ENCODE data around the gene PRKG1.
"Not testable (repeated sequence)": the region's sequence is repeated elsewhere in the genome, so short reads cannot be mapped to it uniquely, and the experiment has no call there.

The PRKG1 gene

GRCh38 chr10:52213321-52213752, 1139.0 kb downstream of the PRKG1 start:
- Mint-ChIP-seq H3K4me3 (no peak overlapping the region), H3K4me1 (ENCODE audit: low read depth) (peaks cover 13% of the 10 kb centered on the region), H3K36me3 (ENCODE audit: low read depth) (no peaks in the 10 kb centered on the region), H3K27me3 (no peaks in the 10 kb centered on the region), H3K9me3 (no peaks in the 10 kb centered on the region), H3K27ac (peak overlapping the region; percentile 23)

DNA sequence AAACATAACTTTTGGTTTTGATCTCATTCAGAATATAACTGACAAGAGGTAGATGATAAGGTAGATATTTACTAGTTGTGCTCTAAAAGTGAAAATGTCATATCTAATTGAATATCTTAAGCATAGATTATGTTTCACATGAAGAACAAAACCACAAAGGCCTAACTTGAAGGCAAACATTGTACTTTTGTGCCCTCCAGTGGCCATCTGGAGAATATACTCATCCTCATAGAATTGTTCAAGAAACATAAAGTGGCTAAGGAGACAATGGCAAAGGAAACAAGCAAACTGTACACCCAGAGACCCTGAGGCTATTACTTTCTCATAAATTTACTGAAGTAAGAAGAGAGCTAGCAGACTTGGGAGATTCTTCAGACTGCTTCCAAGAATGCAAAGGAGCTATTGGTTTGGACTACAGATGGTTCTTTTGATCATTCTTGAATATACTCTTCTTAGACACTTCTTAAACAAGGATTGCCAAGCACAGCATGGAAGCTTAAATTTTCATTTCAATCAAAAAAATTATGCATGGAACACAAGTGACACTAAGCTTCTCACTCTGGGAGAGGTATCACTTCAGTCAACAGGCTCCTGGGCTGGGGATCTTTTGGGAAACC, 1141.6 kb downstream of the PRKG1 start:
- H3K27ac Mint-ChIP-seq, result no peak overlapping the region
- peaks cover 13% of the 10 kb centered on the region for H3K4me1 Mint-ChIP-seq (ENCODE audit: low read depth)
- H3K9me3 Mint-ChIP-seq, result no peaks in the 10 kb centered on the region
- H3K27me3 Mint-ChIP-seq, result no peaks in the 10 kb centered on the region
- no peak overlapping the region for H3K4me3 Mint-ChIP-seq
- H3K36me3 Mint-ChIP-seq (ENCODE audit: low read depth), result no peaks in the 10 kb centered on the region

- Mint-ChIP-seq H3K4me3 (no peak overlapping the region), H3K27me3 (no peaks in the 10 kb centered on the region)
Observed at GRCh38 chr10:52216852-52217251, 1142.6 kb downstream of the PRKG1 start.

GRCh38 chr10:52217531-52217930, 1143.2 kb downstream of the PRKG1 start:
- no peaks in the 10 kb centered on the region for H3K27me3 Mint-ChIP-seq
- no peaks in the 10 kb centered on the region for H3K9me3 Mint-ChIP-seq
- no peaks in the 10 kb centered on the region for H3K36me3 Mint-ChIP-seq (ENCODE audit: low read depth)
- no peak overlapping the region for H3K4me3 Mint-ChIP-seq
- no peak overlapping the region for H3K27ac Mint-ChIP-seq
- peaks cover 13% of the 10 kb centered on the region for H3K4me1 Mint-ChIP-seq (ENCODE audit: low read depth)

More at GRCh38 chr10:52216852-52217251, 1142.6 kb downstream of the PRKG1 start:
- Mint-ChIP-seq H3K4me1 (ENCODE audit: low read depth) (peaks cover 13% of the 10 kb centered on the region), H3K36me3 (ENCODE audit: low read depth) (no peaks in the 10 kb centered on the region), H3K9me3 (no peaks in the 10 kb centered on the region), H3K27ac (no peak overlapping the region)

DNA sequence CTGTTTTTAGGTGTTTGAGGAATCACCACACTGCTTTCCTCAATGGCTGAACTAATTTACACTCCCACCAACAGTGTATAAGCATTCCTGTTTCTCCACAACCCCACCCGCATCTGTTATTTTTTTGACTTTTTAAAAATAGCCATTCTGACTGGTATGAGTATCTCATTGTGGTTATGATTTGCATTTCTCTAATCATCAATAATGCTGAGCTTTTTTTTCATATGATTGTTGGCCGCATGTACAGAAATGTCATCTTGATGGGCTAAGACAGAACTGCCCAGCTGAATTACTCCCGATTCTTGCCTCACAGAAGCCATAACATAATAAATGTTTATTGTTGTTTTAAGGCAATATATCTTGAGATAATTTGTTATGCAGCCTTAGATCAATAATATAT, 1146.7 kb downstream of the PRKG1 start:
- no peak overlapping the region for H3K4me3 Mint-ChIP-seq

DNA sequence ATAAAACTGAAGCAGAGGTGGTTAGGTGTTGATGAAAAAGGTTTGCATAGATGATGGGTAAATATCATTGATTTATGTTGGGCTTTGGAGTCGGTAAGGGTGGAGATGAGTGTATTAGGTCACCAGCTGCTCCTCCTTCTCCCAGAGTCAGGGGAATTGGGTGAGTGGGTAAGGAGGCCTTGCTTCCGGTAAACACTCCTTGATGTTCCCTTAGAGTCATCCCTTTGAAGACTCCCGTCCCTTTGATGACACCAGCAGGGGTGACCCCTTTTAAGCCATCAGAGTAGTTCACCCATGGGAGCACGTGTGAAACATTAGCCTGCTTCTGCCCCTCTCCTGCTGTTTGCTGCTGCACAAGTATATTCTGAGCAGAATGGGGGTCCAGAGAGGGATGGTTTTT, 1147.6 kb downstream of the PRKG1 start:
- no peaks in the 10 kb centered on the region for H3K27me3 Mint-ChIP-seq
- no peak overlapping the region for H3K27ac Mint-ChIP-seq
- no peaks in the 10 kb centered on the region for H3K36me3 Mint-ChIP-seq (ENCODE audit: low read depth)
- H3K9me3 Mint-ChIP-seq, result no peaks in the 10 kb centered on the region
- H3K4me3 Mint-ChIP-seq, result no peak overlapping the region
- H3K4me1 Mint-ChIP-seq (ENCODE audit: low read depth), result peaks cover 1% of the 10 kb centered on the region

More for the DNA sequence above, 1146.7 kb downstream of the PRKG1 start:
- H3K27me3 Mint-ChIP-seq, result no peaks in the 10 kb centered on the region
- no peaks in the 10 kb centered on the region for H3K9me3 Mint-ChIP-seq
- H3K4me1 Mint-ChIP-seq (ENCODE audit: low read depth), result peaks cover 10% of the 10 kb centered on the region
- H3K27ac Mint-ChIP-seq, result no peak overlapping the region
- no peaks in the 10 kb centered on the region for H3K36me3 Mint-ChIP-seq (ENCODE audit: low read depth)

- Mint-ChIP-seq H3K4me1 (ENCODE audit: low read depth) (no peaks in the 10 kb centered on the region), H3K36me3 (ENCODE audit: low read depth) (no peaks in the 10 kb centered on the region), H3K4me3 (no peak overlapping the region), H3K27me3 (no peaks in the 10 kb centered on the region), H3K9me3 (no peaks in the 10 kb centered on the region), H3K27ac (no peak overlapping the region)
Observed at GRCh38 chr10:52226197-52226847, 1152.0 kb downstream of the PRKG1 start.

DNA sequence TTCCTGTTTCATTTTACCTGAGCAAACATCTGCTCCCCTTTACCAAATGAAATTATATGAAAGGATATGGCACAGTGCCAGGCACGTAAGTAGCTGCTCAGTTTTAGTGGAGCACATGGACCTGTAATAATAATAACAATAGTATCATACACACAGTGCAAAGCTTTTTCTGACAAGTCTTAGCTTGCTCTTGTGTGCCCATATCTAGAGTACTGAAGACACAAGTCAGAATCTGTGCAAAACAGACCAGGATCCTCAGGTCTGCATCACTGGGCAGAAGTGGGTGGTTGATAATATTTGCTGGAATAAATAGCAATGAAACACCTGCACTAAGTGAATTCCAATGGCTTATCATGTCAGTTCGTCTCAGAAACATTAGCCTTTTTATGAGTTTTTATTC, 1154.3 kb downstream of the PRKG1 start:
- H3K36me3 Mint-ChIP-seq (ENCODE audit: low read depth), result no peaks in the 10 kb centered on the region
- no peaks in the 10 kb centered on the region for H3K27me3 Mint-ChIP-seq
- no peak overlapping the region for H3K27ac Mint-ChIP-seq
- H3K9me3 Mint-ChIP-seq, result no peaks in the 10 kb centered on the region
- no peak overlapping the region for H3K4me3 Mint-ChIP-seq
- H3K4me1 Mint-ChIP-seq (ENCODE audit: low read depth), result peaks cover 14% of the 10 kb centered on the region

GRCh38 chr10:52229291-52229931, 1155.1 kb downstream of the PRKG1 start:
- no peaks in the 10 kb centered on the region for H3K27me3 Mint-ChIP-seq
- no peak overlapping the region for H3K4me3 Mint-ChIP-seq
- no peaks in the 10 kb centered on the region for H3K9me3 Mint-ChIP-seq
- H3K4me1 Mint-ChIP-seq (ENCODE audit: low read depth), result peaks cover 14% of the 10 kb centered on the region
- H3K36me3 Mint-ChIP-seq (ENCODE audit: low read depth), result no peaks in the 10 kb centered on the region
- H3K27ac Mint-ChIP-seq, result no peak overlapping the region

- Mint-ChIP-seq H3K36me3 (ENCODE audit: low read depth) (no peaks in the 10 kb centered on the region), H3K4me1 (ENCODE audit: low read depth) (peaks cover 14% of the 10 kb centered on the region), H3K27ac (no peak overlapping the region), H3K9me3 (no peaks in the 10 kb centered on the region), H3K4me3 (peak overlapping the region; percentile 36), H3K27me3 (no peaks in the 10 kb centered on the region)
Observed at GRCh38 chr10:52232561-52233350, 1158.5 kb downstream of the PRKG1 start.

DNA sequence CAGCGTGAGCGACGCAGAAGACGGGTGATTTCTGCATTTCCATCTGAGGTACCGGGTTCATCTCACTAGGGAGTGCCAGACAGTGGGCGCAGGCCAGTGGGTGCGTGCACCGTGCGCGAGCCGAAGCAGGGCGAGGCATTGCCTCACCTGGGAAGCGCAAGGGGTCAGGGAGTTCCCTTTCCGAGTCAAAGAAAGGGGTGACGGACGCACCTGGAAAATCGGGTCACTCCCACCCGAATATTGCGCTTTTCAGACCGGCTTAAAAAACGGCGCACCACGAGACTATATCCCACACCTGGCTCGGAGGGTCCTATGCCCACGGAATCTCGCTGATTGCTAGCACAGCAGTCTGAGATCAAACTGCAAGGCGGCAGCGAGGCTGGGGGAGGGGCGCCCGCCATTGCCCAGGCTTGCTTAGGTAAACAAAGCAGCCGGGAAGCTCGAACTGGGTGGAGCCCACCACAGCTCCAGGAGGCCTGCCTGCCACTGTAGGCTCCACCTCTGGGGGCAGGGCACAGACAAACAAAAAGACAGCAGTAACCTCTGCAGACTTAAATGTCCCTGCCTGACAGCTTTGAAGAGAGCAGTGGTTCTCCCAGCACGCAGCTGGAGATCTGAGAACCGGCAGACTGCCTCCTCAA, 1159.2 kb downstream of the PRKG1 start:
- not testable (repeated sequence) for H3K36me3 Mint-ChIP-seq (ENCODE audit: low read depth); H3K9me3 Mint-ChIP-seq; H3K27me3 Mint-ChIP-seq; H3K27ac Mint-ChIP-seq
- peaks cover 14% of the 10 kb centered on the region for H3K4me1 Mint-ChIP-seq (ENCODE audit: low read depth)
- H3K4me3 Mint-ChIP-seq, result peak overlapping the region; percentile 36

GRCh38 chr10:52239771-52240170, 1165.5 kb downstream of the PRKG1 start:
- no peaks in the 10 kb centered on the region for H3K9me3 Mint-ChIP-seq
- H3K36me3 Mint-ChIP-seq (ENCODE audit: low read depth), result no peaks in the 10 kb centered on the region
- H3K4me3 Mint-ChIP-seq, result no peak overlapping the region
- no peaks in the 10 kb centered on the region for H3K27me3 Mint-ChIP-seq
- H3K4me1 Mint-ChIP-seq (ENCODE audit: low read depth), result no peaks in the 10 kb centered on the region
- no peak overlapping the region for H3K27ac Mint-ChIP-seq

GRCh38 chr10:52245547-52245946, 1171.3 kb downstream of the PRKG1 start:
- Mint-ChIP-seq H3K4me3 (no peak overlapping the region), H3K36me3 (ENCODE audit: low read depth) (no peaks in the 10 kb centered on the region), H3K4me1 (ENCODE audit: low read depth) (no peaks in the 10 kb centered on the region), H3K27ac (no peak overlapping the region), H3K27me3 (no peaks in the 10 kb centered on the region), H3K9me3 (no peaks in the 10 kb centered on the region)

DNA sequence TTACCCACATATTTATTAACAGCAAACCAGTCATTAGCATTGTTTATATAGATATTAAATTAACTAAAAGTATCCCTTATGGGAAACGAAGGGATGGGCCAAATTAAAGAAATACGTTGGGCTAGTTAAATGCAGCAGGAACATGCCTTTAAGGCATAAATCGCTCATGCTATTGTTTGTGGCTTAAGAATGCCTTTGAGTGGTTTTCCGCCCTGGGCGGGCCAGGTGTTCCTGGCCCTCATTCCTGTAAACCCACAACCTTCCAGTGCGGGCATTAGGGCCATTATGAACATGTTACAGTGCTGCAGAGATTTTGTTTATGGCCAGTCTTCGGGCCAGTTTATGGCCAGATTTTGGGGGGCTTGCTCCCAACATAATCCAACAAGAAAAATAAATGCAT, 1173.6 kb downstream of the PRKG1 start:
- H3K27ac Mint-ChIP-seq; H3K4me3 Mint-ChIP-seq; H3K27me3 Mint-ChIP-seq; H3K9me3 Mint-ChIP-seq; H3K36me3 Mint-ChIP-seq (ENCODE audit: low read depth); H3K4me1 Mint-ChIP-seq (ENCODE audit: low read depth): not testable (repeated sequence)

Data from stimulated activated naive CD8-positive, alpha-beta T cell treated with anti-CD3 and anti-CD28 coated beads, Interleukin-15, Interleukin-2, amounts not matched to agents 100 ng/mL and 50 ng/mL, for 24 hours (primary cell).